AG08396 (cell line): ENCODE results near the gene GALNT13.

Experiments used
- DNase-seq: peaks from one replicate; pipeline ENCODE4 v3.0.0; 2012; ENCODE audit warnings: low spot score, mixed read lengths

The GALNT13 gene

DNA sequence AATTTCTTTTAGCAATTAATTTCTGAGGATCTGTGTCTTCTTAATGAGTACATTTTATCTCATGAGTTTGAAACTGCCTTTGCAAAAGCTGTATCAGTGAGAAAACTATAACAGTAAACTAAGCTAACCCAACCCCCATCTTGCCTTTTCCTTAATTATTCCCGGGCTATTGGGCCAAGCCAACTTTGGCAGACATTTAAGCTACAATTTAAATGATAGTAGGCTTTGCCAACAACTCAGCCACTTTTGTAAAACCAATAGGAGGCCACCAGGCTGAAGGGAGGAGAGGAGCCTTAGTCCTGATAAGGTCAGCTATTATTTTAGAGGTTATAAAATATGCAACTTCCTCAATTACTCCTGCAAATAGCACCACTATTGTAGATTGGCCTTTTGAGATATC, 608.8 kb downstream of the GALNT13 start:
- DNase-seq: no peak

DNA sequence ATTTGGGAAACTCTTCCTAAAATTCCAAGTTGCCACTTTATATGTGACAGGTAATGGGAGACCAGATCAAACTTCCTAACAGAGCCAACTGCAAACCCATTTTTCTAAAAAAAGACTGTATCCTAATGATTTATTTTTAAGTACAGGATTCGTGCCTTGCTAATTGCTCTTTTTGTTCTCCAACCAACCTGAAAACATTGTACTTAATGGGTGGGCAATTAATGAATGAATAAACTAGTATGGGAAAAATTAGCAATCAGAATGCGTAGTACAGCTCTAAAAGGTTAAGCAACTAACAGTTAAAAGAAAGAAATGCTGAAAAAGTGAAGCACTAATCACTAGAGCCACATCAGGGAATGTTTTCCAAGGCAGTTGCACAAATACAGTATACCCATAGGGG, 609.6 kb downstream of the GALNT13 start:
- no peak for DNase-seq

DNA sequence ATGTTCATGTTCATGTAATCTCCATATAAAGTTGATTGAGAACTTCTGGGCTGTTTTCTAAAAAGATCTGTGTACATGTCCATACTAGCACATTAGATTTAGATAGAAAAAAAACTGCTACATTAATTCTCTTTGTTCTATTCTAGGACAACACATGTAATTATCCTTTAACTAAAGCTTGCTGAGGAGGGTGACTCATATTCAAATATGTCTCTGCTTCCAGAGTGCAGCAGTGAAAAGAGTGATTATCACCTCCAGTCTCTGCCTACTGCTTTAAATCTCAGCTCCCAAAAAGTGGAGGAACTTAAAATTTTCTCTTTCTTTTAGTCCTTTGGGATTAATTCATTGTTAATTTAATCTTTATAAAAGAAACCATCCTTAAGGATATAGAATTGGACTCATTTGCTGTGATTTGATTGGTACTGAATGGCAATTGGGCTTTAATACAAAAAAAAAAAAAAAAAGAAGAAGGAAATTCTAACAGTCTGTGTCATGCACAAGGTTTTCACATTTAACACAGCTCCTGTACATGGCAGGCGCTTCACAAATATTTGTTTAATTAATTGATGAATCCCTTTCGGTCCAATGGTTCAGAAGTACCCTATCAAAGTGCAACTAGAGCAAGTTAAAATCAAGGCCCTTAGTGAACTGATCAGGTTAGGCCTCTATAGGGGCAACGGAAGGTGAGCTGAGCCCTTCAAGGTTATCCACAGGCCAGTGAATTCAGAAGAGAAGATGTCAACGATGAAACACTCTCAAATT, 612.8 kb downstream of the GALNT13 start:
- DNase-seq: no peak

DNA sequence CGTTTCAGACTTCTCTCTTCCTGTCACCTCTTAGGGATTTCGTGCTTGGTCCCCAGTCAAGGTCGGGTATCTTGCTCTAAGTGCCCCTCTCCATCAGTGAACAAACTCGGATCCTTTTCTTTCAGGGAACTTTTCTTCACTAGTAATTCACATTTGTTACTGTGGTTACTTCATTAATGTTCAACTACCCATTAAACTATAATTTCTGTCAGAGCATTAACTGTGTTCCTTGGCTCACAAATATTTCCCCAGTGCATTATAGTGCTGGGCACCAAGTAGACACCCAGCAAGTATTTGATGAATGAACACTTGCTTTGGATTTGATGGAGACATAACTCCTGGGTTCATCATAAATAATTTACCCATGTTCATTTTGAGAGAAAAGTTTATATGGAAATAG, 617.1 kb downstream of the GALNT13 start:
- no peak for DNase-seq

DNA sequence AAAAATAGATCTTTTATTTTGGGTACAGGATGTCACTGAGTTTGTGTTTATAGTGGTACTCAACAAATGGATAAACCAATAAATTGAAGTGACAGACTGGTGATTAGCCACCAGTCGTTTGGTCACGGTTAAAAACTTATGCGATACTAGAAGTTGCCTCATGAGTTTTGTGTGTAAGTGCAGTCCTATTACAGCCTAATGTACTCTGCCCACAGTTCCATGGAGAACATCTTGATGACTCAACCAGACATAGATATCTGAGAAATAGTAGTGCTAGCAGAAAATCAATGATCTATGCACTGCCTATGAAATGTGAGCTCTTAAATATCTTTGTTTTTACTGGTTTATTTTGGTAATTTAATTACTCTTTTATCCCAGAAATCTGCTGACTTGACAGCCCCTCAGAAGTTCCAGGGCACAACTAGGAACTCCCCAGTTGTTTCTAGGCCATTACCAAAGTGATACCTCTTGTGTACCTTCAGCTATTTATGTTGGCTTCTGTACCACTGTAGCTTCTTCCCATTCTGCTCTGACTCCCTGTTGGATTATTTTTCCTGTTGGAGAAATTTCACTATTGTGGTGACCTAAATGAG, 617.6 kb downstream of the GALNT13 start:
- no peak for DNase-seq

DNA sequence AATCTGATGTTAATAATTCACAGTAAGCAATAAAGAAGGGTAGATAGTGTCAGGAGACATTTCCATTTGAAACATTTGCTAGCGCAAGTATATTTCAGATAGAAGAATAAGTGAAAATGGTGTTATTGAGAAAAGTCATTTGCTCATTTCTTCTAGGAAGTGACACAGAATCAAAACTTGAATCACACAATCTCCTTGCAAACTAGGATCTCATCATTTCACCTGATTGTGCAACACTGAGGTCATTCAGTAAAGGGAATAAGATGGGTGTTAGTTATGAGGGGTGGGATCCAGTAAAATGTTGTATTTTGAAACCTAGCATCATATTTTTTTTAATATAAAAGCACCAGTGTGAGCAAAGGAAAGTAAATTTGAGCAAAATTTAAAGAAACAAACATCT, 618.8 kb downstream of the GALNT13 start:
- no peak for DNase-seq

DNA sequence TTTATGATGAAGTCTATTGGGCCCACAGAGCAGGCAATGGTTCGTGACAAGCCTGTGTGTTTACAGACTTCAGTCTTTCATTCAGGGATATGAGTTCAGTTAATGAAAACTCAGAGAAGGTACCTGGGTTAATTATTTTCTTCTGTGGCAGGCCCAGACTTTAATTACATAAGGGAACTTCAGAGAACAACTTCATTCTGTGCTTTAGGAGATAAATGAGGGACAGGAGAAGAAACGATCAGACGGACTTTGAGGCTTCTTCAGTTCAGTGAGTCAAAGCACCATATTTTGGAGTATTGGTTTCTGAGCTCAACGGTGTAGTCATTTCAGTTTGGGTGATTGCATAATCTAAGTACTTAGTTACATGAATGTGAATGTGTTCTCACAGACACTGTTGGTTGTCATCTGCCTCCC, 623.7 kb downstream of the GALNT13 start:
- no peak for DNase-seq

DNA sequence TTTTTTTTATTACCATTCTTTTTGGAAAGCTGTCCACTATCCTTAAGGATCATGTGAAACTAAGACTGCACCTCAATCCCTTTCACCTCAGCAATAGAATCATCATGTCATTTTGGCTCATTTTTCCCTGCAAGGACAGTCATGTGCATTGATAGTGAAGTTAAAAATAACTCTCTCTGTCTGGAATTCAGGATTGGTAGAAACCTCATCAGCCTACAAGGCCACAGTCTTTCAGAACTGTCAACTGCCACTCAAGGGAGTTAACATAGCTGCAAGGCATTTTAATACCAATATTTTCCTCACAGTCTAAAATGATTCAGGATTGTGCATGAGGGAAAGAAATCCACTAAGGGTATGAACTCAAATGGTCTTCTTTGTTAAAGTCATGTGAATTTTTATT, 625.3 kb downstream of the GALNT13 start:
- DNase-seq: no peak
